GM19372 (cell line): Measurements from ENCODE around the gene RRP12.

ENCODE experiments used
- ATAC-seq: cut with Tn5 transposase; IDR thresholded peaks from one replicate; pipeline ENCODE4 v1.9.1; 2021; ENCODE audit warnings: mild to moderate bottlenecking, low read depth, moderate library complexity; ENCODE audit not compliant: unreplicated experiment

Gene RRP12

GRCh38 chr10:97319671-97320479 is 81.3 kb downstream of the RRP12 start:
- ATAC-seq: no peak

DNA sequence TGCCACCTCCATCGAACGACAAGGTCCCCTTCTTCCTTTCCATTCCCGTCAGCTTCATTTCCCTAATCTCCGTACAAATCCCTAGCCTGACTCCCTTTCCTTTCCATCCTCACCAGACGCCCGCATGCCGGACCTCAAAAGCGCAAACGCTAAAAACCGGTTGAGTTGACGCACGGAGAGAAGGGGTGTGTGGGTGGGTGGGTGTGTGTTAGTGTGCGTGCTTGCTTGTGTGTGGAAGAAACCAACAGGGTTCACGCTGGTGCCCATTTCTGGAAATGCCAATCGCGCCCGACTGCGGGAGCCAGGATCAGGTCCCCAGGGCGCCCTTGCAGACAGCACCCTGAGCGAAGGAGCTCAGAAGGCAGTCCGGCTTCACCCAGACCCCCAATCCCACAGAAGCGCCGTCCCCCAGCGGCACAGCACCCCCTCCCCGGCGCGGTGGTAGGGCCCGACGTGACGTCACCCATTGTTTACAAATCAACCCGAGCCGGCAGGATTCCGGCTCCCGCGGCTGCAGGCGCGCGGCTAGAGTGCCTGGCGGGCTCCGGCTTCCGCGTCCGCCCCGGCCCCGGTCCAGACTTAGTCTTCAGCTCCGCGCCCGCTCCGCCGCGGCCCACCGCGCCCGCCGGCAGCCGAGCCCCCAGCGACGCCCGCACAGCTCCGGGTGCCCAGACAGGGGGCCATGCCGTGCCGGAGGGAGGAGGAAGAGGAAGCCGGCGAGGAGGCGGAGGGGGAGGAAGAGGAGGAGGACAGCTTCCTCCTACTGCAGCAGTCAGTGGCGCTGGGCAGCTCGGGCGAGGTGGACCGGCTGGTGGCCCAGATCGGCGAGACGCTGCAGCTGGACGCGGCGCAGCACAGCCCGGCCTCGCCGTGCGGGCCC is 82.1 kb downstream of the RRP12 start, which contains the start of gene FRAT1:
Gene FRAT1 (plus strand): TSS at position 500 of the 880 bp plus-strand sequence. CDS start 183 bp downstream, at position 683.
- peak; percentile 79 for ATAC-seq

DNA sequence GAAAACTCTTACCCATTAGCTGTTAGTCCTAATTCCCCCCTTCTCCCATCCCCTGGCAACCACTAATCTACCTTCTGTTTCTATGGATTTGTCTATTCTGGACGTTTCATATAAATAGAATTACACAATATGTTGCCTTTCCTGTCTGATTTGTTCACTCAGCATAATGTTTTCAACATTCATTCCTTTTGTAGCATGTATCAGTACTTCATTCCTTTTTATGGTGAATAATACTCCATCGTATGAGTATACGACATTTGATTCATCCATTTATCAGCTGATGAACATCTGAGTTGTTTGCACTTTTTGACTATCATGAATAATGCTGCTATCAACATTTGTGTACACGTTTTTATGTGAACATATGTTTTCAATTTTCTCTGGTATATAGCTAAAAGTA is 86.5 kb downstream of the RRP12 start:
- ATAC-seq: no peak

GRCh38 chr10:97312897-97313296 is 88.2 kb downstream of the RRP12 start:
- ATAC-seq: no peak

GRCh38 chr10:97311111-97311626 is 90.0 kb downstream of the RRP12 start:
- no peak for ATAC-seq

GRCh38 chr10:97307866-97308780 is 93.0 kb downstream of the RRP12 start:
- no peak for ATAC-seq

- ATAC-seq: no peak
These were observed 93.7 kb downstream of the RRP12 start for GRCh38 chr10:97307441-97307840.
